IPS-NIHi11 (cell line): ENCODE results near the gene CEP89.
"Not testable (repeated sequence)": the region's sequence is repeated elsewhere in the genome, so short reads cannot be mapped to it uniquely, and the experiment has no call there.

Experiments used
- DNase-seq: peaks from one replicate; pipeline ENCODE4 v3.0.0; 2012; ENCODE audit warnings: mixed read lengths, low spot score

CEP89 gene

GRCh38 chr19:32966750-32967149, 5.0 kb downstream of the CEP89 start:
- DNase-seq: no peak

GRCh38 chr19:32945260-32945659, 26.5 kb downstream of the CEP89 start:
- DNase-seq: no peak

GRCh38 chr19:32941273-32941672, 30.5 kb downstream of the CEP89 start:
- not testable (repeated sequence) for DNase-seq

GRCh38 chr19:32936065-32936464, 35.7 kb downstream of the CEP89 start:
- DNase-seq: no peak

- DNase-seq: no peak
Measured at GRCh38 chr19:32935629-32936028, 36.1 kb downstream of the CEP89 start.

GRCh38 chr19:32933571-32933970, 38.2 kb downstream of the CEP89 start:
- no peak for DNase-seq

GRCh38 chr19:32930567-32930966, 41.2 kb downstream of the CEP89 start:
- no peak for DNase-seq

- DNase-seq: no peak
Measured at GRCh38 chr19:32928806-32929205, 43.0 kb downstream of the CEP89 start.

- DNase-seq: no peak
Measured at GRCh38 chr19:32924200-32924599, 47.6 kb downstream of the CEP89 start.

- DNase-seq: no peak
Measured at GRCh38 chr19:32921624-32922023, 50.1 kb downstream of the CEP89 start.

GRCh38 chr19:32919365-32919764, 52.4 kb downstream of the CEP89 start:
- DNase-seq: no peak

- DNase-seq: no peak
Measured at GRCh38 chr19:32917616-32917996, 54.2 kb downstream of the CEP89 start.

GRCh38 chr19:32916969-32917615, 54.7 kb downstream of the CEP89 start:
- DNase-seq: no peak

GRCh38 chr19:32914879-32915660, 56.7 kb downstream of the CEP89 start:
- no peak for DNase-seq

GRCh38 chr19:32911467-32911866, 60.3 kb downstream of the CEP89 start:
- no peak for DNase-seq

- no peak for DNase-seq
Measured at GRCh38 chr19:32910874-32911273, 60.9 kb downstream of the CEP89 start.

GRCh38 chr19:32910094-32910493, 61.7 kb downstream of the CEP89 start:
- DNase-seq: no peak

- no peak for DNase-seq
Measured at GRCh38 chr19:32909257-32909656, 62.5 kb downstream of the CEP89 start.

- DNase-seq: no peak
Measured at GRCh38 chr19:32908641-32909190, 63.0 kb downstream of the CEP89 start.

GRCh38 chr19:32902448-32902847, 69.3 kb downstream of the CEP89 start:
- DNase-seq: peak; percentile 59

- DNase-seq: no peak
Measured at GRCh38 chr19:32901504-32902161, 70.1 kb downstream of the CEP89 start.

- no peak for DNase-seq
Measured at GRCh38 chr19:32896516-32897214, 75.1 kb downstream of the CEP89 start.
